HG02938 (cell line): ENCODE results near the gene NLRC5.
A peak's percentile ranks its signal among the peaks of the same experiment; 100 is the strongest.
"Not testable (repeated sequence)": the region's sequence is repeated elsewhere in the genome, so short reads cannot be mapped to it uniquely, and the experiment has no call there.

Experiments used
- ATAC-seq: cut with Tn5 transposase; IDR thresholded peaks from one replicate; pipeline ENCODE4 v1.9.1; 2021; ENCODE audit warnings: mild to moderate bottlenecking, moderate library complexity; ENCODE audit not compliant: unreplicated experiment

The NLRC5 gene

GRCh38 chr16:56961851-56962281 lies 27.5 kb upstream of the NLRC5 start, which contains the start of gene CETP:
Gene CETP (plus strand): TSS chr16:56961950. CDS start chr16:56961980, 30 bp downstream.
- no peak for ATAC-seq

DNA sequence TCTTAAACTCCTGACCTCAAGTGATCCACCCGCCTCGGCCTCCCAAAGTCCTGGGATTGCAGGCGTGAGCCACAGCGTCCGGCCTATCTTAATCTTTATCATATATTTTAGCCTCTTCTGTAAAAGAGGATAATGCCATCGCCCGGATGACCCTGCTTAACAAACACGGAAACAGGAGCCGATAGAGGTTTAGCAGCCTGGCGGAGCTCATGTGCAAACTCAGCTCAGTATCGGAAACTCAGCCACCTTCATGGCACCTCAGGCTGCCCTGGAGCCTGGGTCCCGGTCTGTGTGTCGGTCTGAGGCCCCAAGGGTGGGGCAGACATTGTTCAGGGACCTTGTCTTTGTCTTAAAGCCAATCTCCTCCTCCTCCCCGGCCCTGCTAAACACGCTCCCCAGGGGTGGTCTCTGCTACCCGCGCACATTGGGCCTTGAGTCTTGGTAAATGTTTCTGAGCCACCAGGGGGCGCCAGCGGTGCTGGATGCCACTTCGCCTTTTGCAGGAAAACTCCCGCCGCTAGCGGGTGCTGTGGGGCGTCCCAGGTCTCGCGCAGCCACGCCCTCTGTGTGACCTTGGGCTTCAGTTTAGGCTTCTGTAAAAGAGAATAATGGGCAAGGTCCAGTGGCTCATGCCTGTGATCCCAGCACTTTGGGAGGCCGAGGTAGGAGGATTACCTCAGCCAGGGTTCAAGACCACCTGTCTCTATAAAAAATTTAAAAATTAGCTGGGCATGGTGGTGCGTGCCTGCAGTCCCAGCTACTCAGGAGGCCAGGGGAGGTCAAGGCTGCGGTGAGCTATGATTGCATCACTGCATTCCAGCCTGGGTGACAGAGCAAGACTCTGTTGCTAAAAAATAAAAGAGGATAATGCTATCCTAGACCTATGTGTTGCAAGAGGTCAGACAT lies 24.9 kb upstream of the NLRC5 start:
- ATAC-seq: no peak

- no peak for ATAC-seq
Observed at GRCh38 chr16:56965149-56966092, 23.9 kb upstream of the NLRC5 start.

GRCh38 chr16:56966093-56966475 lies 23.3 kb upstream of the NLRC5 start:
- ATAC-seq: no peak

DNA sequence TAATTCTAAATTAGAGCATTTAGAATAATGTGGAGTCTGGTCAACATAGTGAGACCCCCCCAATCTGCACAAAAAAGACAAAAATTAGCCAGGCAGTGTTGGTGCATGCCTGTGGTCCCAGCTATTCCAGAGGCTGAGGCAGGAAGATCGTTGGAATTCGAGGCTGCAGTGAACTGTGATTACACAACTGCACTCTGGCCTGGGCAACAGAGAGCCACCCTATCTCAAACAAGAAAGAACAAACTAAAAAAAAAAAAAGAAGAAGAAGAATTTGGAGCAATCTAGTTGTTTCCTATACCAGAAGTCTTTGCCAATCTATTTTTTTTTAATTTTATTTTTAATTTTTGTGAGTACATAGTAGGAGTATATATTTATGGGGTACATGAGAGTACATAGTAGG lies 21.6 kb upstream of the NLRC5 start:
- no peak for ATAC-seq

DNA sequence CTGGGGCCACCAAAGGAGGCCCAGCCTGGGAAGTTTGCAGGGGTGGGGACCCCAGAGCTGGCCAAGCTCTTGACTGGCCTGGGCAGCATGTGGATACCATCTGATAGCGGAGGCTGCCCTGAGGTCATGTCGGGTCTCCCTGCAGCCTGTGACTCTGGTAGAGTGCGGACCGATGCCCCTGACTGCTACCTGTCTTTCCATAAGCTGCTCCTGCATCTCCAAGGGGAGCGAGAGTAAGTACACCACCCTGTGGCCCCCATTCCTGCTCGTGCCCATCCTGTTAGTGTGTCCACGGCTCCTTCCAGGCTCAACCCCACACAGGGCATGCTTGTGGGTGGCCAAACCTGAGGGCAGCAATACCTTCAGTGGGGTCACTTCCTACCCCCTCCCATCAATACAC lies 19.6 kb upstream of the NLRC5 start:
- no peak for ATAC-seq

DNA sequence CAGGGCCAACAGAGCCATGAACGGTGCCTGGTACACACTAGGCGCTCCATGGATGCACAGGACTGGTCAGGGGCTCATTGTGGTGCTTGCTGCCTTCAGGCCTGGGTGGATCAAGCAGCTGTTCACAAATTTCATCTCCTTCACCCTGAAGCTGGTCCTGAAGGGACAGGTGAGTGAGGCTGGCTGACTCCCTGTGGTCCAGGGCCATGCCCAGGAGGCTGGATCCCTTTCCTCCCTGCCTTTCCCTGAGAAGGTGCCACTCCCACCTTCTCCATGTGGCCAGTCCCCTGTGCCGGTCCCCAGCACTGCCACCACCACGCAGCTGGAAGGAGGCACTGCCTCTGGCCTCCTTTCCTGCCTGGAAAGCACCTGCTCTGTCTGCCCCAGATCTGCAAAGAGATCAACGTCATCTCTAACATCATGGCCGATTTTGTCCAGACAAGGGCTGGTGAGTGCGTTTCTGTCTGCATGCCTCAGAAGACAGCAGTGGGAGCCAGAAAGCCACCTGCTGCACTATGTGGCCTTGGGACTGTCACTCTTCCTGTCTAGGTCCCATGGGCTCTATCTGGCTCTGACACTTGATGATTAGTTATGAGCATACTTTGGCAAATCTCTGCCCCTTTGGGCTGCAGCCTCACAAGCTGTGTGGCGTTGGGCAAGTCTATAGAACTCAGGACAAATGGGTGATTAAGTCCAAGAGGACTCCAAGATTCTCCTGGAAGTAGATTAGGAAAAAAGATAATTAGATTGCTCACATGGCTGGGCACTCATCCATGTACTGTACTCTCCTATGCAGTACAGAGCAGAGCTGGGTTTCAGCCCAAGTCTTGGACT lies 18.2 kb upstream of the NLRC5 start:
- ATAC-seq: peak; percentile 73

DNA sequence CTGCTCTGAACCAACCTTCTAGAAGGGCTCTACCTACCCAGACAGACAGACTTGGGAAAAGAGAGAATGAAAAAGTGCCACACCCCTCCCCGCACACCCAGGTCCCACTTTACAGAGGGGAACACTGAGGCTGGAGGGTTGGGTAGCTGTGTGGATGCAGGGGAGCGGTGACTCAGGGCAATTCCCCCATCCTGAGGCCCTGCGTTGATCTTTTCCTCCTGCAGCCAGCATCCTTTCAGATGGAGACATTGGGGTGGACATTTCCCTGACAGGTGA lies 17.7 kb upstream of the NLRC5 start:
- no peak for ATAC-seq

DNA sequence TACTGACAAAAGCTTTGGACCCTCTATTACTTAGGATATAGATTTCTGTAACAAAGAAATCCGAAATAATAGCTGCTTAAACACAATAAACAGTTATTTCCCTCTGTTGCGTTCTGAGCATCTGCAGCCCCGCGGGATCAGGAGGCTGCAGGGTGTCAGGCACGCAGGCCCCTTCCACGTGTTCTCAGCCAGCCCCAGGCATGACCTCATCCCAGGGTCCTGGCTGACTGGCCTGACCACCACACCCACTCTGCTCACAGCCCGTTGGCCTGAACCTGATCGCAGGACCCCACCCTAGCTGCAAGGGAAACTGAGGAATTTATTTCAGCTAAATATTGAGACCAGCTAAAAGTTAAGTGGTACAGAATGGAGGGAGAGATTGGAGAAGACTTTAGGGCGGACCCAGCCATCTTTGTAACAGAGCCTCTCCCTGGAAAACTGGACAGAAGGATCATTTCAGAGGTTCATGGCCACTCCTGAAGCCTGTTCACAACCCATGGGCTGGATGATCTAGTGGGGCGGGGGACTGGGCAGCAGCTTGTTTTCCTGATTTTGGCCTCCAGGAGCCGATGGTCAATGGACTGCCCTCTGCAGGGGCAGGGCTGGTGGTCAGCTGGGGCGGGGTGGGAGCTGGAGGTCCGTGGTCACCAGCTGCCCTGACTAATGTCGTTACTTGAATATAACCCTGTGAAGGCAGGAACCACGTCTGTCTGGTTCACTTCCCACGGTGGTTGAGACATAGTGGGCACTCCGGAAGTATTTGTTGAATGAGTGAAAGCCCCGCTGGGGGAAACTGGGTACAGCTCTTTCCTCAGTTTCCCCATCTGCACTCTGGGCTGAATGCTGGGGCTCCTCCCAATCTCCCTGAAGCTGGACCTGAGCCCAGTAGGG lies 16.7 kb upstream of the NLRC5 start:
- no peak for ATAC-seq

- ATAC-seq: no peak
Observed at GRCh38 chr16:56973294-56973689, 16.1 kb upstream of the NLRC5 start.

DNA sequence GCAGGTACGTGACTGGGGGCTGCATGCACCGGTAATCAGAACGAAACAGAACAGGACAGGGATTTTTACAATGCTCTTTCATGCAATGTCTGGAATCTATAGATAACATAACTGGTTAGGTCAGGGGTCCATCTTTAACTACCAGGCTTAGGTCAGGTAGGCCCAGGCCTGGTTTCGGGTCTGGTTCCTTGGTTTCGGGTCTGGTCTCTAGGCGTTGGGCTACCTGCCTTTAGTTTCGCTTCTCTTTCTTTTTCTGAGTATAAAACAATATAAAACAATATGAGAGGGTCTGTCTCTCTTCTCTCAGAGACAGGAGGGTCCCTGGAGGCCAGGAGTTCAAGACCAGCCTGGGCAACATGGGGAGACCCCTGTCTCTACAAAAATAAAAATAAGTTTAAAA lies 15.5 kb upstream of the NLRC5 start:
- not testable (repeated sequence) for ATAC-seq

GRCh38 chr16:56974549-56975300 lies 14.6 kb upstream of the NLRC5 start:
- no peak for ATAC-seq

- ATAC-seq: no peak
Observed at GRCh38 chr16:56975714-56976113, 13.6 kb upstream of the NLRC5 start.

DNA sequence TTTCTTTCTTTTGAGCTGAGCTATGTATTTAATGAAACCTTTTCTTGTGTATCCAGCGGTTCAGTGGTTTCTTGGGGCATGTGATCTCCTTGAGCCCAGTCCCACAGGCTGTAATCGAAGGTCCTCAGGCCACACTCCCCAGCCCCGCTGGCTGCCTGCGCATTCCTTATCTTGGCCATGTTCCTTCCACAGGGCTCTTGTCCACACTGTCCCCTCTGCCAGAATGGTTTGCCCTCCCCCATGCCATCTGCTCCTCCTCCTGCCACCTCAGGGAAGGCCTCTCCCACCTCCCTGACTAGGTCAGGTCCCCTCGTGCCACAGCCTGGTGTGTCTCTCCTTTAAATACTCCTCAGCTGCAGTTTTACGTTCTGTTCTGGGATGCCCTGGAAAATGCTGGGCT lies 12.1 kb upstream of the NLRC5 start:
- ATAC-seq: no peak

GRCh38 chr16:56977823-56978430 lies 11.4 kb upstream of the NLRC5 start:
- ATAC-seq: no peak

- ATAC-seq: no peak
Observed at GRCh38 chr16:56980201-56980535, 9.2 kb upstream of the NLRC5 start.

DNA sequence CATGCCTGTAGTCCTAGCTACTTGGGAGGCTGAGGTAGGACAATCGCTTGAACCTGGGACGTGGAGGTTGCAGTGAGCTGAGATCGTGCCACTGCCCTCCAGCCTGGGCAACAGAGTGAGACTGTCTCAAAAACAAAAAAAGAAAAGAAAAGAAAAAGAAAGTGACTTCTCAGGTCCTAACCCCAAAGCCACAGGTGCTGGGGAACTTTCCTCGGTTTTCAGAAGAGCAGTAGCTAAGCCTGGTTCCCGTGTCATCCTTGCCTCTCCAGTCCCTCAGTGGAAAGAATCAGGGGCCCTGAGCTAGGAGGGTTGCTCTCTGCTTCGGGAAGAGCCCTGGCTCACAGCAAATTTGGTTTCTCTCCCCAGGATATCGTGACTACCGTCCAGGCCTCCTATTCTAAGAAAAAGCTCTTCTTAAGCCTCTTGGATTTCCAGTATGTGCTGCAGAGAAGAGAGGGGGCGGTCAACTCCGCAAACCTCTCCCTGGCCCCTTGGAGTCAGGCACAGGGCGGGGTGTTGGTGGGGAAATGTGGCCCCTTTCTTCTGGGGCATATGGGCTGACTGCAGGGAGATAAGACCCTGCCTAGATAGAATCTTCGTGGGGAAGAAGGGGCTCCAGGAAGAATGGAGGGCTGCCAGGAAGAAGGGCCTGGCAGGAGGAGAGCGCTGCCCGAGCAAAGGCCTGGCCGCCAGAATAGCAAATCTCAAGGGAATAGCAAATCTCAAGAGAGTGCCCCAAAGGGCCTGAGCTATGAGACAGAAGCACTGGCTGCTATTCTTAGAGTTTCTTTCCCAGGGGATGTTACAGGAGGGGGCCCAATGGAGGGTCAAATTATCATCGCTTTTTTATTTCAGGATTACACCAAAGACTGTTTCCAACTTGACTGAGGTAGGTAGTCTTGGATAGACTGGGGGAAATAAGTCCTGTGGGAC lies 8.3 kb upstream of the NLRC5 start:
- ATAC-seq: peak; percentile 49

DNA sequence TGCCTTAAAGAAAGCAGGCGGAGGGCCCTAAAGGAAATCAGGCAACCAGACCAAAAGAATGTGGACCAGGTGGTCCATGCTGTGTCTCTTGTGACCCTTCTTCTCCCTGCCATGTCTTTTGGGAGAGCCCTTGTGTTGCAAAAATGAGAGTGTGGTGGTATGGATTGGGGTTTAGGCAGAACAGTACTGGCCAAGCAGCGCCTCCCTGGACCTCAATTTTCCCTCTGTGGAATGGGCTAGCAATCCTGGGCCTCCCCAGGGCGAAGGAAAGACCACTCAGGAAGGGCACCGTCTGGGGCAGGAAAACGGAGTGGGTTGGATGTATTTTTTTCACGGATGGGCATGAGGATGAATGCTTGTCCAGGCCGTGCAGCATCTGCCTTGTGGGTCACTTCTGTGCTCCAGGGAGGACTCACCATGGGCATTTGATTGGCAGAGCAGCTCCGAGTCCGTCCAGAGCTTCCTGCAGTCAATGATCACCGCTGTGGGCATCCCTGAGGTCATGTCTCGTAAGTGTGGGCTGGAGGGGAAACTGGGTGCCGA lies 7.6 kb upstream of the NLRC5 start:
- no peak for ATAC-seq
